ENCODE data around the gene HDLBP.

The HDLBP gene

DNA sequence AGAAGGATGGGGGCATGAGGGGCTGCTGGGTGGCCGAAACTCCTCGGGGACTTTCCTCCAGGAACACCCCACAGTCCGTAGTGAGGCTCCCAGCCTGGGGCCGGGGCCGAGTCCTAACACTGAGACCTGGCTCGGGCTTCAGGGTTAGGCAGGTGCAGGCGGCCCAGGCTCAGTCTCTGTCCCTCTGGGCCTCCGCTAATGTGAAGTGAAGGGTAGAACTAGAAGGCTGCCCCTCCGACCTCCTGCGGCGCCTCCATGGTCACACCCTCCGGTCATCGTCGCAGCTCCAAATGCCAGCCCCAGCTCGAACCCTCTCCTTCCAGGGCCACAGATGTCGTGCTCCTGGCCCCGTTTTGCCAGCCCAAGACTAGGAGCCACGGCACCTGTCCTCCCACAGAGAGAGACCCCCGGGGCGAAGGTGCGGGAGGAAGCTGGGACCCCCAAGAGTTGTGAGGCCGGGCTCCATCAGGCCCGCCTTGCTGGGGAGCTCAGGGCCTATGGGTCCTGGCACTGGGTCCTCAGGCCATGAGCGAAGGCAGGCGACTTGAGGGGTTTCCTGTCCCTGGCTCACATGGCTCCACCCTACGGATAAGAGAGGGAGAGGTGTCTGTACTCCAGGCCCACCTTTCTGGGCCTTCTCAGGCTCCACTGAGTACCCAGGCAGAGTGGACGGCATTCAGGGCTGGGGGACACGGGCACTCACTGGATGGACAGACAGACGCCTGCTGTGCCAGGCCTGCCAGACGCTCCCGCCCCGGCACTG is 126.2 kb downstream of the HDLBP start:
- H3K9me2 ChIP-seq (replicated peaks; ENCODE audit: insufficient read depth, low read length): no peaks in the 10 kb centered on the region
- TF ChIP-seq EZH2phosphoT487 (conservative IDR thresholded peaks at IDR 0.05; ENCODE audit: low read length): no peak
- TF ChIP-seq, protein P1, sequence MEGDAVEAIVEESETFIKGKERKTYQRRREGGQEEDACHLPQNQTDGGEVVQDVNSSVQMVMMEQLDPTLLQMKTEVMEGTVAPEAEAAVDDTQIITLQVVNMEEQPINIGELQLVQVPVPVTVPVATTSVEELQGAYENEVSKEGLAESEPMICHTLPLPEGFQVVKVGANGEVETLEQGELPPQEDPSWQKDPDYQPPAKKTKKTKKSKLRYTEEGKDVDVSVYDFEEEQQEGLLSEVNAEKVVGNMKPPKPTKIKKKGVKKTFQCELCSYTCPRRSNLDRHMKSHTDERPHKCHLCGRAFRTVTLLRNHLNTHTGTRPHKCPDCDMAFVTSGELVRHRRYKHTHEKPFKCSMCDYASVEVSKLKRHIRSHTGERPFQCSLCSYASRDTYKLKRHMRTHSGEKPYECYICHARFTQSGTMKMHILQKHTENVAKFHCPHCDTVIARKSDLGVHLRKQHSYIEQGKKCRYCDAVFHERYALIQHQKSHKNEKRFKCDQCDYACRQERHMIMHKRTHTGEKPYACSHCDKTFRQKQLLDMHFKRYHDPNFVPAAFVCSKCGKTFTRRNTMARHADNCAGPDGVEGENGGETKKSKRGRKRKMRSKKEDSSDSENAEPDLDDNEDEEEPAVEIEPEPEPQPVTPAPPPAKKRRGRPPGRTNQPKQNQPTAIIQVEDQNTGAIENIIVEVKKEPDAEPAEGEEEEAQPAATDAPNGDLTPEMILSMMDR (IDR thresholded peaks at IDR 0.05; ENCODE audit: insufficient read depth, low read length, poor library complexity, severe bottlenecking): no peak
- no peaks in the 10 kb centered on the region for H3F3A ChIP-seq (ENCODE audit: insufficient read depth)
- H4K20me1 ChIP-seq (ENCODE audit: low read depth, low read length): no peaks in the 10 kb centered on the region
- H3K9me3 ChIP-seq (ENCODE audit: insufficient read depth, low read length): no peaks in the 10 kb centered on the region
- H3K9ac ChIP-seq (ENCODE audit: low read length): no peak overlapping the region
- H3K27me3 ChIP-seq (ENCODE audit: low read length): no peaks in the 10 kb centered on the region
- H3K79me2 ChIP-seq (ENCODE audit: insufficient read depth, low read length): no peaks in the 10 kb centered on the region
- no peak overlapping the region for H2AFZ ChIP-seq (ENCODE audit: low read depth, low read length, severe bottlenecking)
- no peak overlapping the region for H3K4me3 ChIP-seq (ENCODE audit: insufficient read depth, low read length, poor library complexity, severe bottlenecking)
- no peaks in the 10 kb centered on the region for H3K36me3 ChIP-seq (ENCODE audit: low read length)
- no peak overlapping the region for H3K4me2 ChIP-seq (ENCODE audit: low read depth, low read length, poor library complexity, severe bottlenecking)
- H3K27ac ChIP-seq (ENCODE audit: low read depth, low read length): no peak overlapping the region

DNA sequence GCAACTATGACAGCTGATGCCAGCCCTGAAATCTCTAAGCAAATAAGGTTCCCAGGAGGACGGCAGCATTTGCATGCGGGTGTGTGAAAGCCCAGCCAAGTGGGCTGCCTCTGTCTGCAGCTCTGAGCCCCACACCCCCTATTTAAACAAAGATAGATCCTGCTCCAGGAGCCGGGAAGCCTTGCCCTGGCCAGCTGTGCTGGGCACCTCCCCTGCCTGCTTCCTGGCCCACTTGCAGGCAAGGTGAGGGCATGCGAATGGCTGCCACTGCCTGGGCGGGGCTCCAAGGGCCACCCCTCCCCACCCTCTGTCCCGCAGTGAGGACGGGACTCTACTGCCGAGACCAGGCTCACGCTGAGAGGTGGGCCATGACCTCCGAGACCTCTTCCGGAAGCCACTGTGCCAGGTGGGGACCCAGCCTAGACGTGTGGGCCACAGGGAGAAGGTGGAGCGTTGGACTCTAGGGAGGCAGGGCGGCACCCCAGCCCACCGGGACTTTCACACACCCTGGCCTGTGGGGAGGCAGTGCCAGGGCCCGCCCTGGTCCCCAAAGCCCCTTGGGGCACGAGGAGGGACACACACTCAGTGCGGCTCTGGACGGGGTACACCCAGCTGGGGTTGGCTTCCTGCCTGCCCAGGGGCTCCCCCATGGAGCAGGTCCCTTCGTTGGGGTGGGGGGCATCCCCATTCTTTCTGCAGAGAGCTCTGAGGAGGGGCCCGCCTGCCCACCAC is 126.9 kb downstream of the HDLBP start, which contains the start of gene ANO7:
ANO7 (plus strand) TSS at position 317 of the 732 bp plus-strand sequence. CDS start 1,387 bp downstream, outside the sequence.
- no peak within 1 kb of the TSS for H3K4me2 ChIP-seq (ENCODE audit: low read depth, low read length, poor library complexity, severe bottlenecking)
- H3K9me3 ChIP-seq (ENCODE audit: insufficient read depth, low read length): no peaks in the 10 kb centered on the region
- H3K9me2 ChIP-seq (replicated peaks; ENCODE audit: insufficient read depth, low read length): no peaks in the 10 kb centered on the region
- H3K9ac ChIP-seq (ENCODE audit: low read length): no peak within 1 kb of the TSS
- TF ChIP-seq, protein P1 (IDR thresholded peaks at IDR 0.05; ENCODE audit: insufficient read depth, low read length, poor library complexity, severe bottlenecking): no peak
- no peak for TF ChIP-seq EZH2phosphoT487 (conservative IDR thresholded peaks at IDR 0.05; ENCODE audit: low read length)
- H3F3A ChIP-seq (ENCODE audit: insufficient read depth): no peaks in the 10 kb centered on the region
- no peaks in the 10 kb centered on the region for H4K20me1 ChIP-seq (ENCODE audit: low read depth, low read length)
- H2AFZ ChIP-seq (ENCODE audit: low read depth, low read length, severe bottlenecking): no peak within 1 kb of the TSS
- H3K4me3 ChIP-seq (ENCODE audit: insufficient read depth, low read length, poor library complexity, severe bottlenecking): no peak within 1 kb of the TSS
- no peaks in the 10 kb centered on the region for H3K79me2 ChIP-seq (ENCODE audit: insufficient read depth, low read length)
- H3K36me3 ChIP-seq (ENCODE audit: low read length): no peaks in the 10 kb centered on the region
- no peak within 1 kb of the TSS for H3K27ac ChIP-seq (ENCODE audit: low read depth, low read length)
- H3K27me3 ChIP-seq (ENCODE audit: low read length): no peaks in the 10 kb centered on the region

DNA sequence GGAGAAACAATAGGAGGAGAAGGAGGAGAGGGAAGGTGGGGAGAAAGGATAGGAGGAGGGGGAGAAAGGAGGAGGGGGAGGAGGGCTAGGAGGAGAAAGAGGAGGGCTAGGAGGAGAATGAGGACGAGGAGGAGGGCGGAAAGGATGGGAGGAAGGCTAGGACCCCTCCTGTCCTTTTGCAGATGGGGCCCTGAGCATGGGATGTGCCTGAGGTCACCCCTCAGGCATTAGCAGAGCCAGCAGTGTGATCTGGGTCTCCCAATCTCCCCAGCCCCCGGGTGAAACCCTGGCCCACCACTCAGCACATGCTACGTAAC is 127.6 kb downstream of the HDLBP start:
- no peak overlapping the region for H3K4me3 ChIP-seq (ENCODE audit: insufficient read depth, low read length, poor library complexity, severe bottlenecking)
- H3K9me3 ChIP-seq (ENCODE audit: insufficient read depth, low read length): no peaks in the 10 kb centered on the region
- no peaks in the 10 kb centered on the region for H3K9me2 ChIP-seq (replicated peaks; ENCODE audit: insufficient read depth, low read length)
- no peaks in the 10 kb centered on the region for H4K20me1 ChIP-seq (ENCODE audit: low read depth, low read length)
- no peaks in the 10 kb centered on the region for H3K36me3 ChIP-seq (ENCODE audit: low read length)
- H3K4me2 ChIP-seq (ENCODE audit: low read depth, low read length, poor library complexity, severe bottlenecking): no peak overlapping the region
- TF ChIP-seq, protein P1 (IDR thresholded peaks at IDR 0.05; ENCODE audit: insufficient read depth, low read length, poor library complexity, severe bottlenecking): no peak
- no peak for TF ChIP-seq EZH2phosphoT487 (conservative IDR thresholded peaks at IDR 0.05; ENCODE audit: low read length)
- no peak overlapping the region for H2AFZ ChIP-seq (ENCODE audit: low read depth, low read length, severe bottlenecking)
- no peaks in the 10 kb centered on the region for H3K27me3 ChIP-seq (ENCODE audit: low read length)
- H3K79me2 ChIP-seq (ENCODE audit: insufficient read depth, low read length): no peaks in the 10 kb centered on the region
- no peak overlapping the region for H3K27ac ChIP-seq (ENCODE audit: low read depth, low read length)
- H3K9ac ChIP-seq (ENCODE audit: low read length): no peak overlapping the region
- no peaks in the 10 kb centered on the region for H3F3A ChIP-seq (ENCODE audit: insufficient read depth)

All from SU-DHL-6 (cell line).